Pancreas (tissue), 10 donors: ENCODE measurements around the gene DDX54. TPM values are rescaled to one million over a fixed set of nuclear protein-coding genes. Genes with fewer than 3 reads are reported as not detected.

ENCODE experiments used
- ATAC-seq, 4 donors: fragments of 200-7000 bp; cut with Tn5 transposase; one replicate each; pipeline versions ENCODE4 v1.8.0 to v1.9.1; 2020; ENCODE audit warnings: mild to moderate bottlenecking in 4 of 4, moderate library complexity in 4 of 4
- DNase-seq, 6 donors: peaks; one replicate each; pipeline ENCODE4 v3.0.0-alpha.2; 2020
- FAIRE-seq: peaks from 2 replicates; lab custom pipeline; 2012; peaks lifted over from hg19 to GRCh38; lab: Jason Lieb, UNC
- H3K27ac ChIP-seq, 4 donors: fragments of 200-600 bp; sonication (generic); 1 replicate in 3 of 4; 2 replicates in 1 of 4; pipeline versions ENCODE4 v1.5.0 to v1.8.0; 2020
- H3K27me3 ChIP-seq, 4 donors: fragments of 200-600 bp; one replicate each; pipeline ENCODE4 v1.8.0; 2021
- H3K36me3 ChIP-seq, 3 donors: fragments of 200-600 bp; sonication (generic) in 1 of 3; one replicate each; pipeline versions ENCODE4 v1.5.0 to v1.8.0; 2020 to 2021
- H3K4me1 ChIP-seq, 3 donors: fragments of 200-600 bp; one replicate each; pipeline ENCODE4 v1.8.0; 2021
- H3K4me3 ChIP-seq, 4 donors: fragments of 200-600 bp; sonication (generic) in 2 of 4; one replicate each; pipeline versions ENCODE4 v1.5.0 to v1.8.0; 2020 to 2021
- H3K9me3 ChIP-seq, 4 donors: fragments of 200-600 bp; one replicate each; pipeline ENCODE4 v1.8.0; 2021
- WGBS, 2 donors: extraction: QIAGEN DNeasy Blood & Tissue Kit; methylation state at CpG; one replicate each; pipeline ENCODE4 v1.1.7; 2013; 5-methylcytosine and 5-hydroxymethylcytosine counted together
- intact Hi-C, 3 donors: fragments of 100-400 bp; cut with DNase I; formaldehyde crosslinking; loops; one replicate each; pipeline versions ENCODE4 v1.11.1 to v1.14.2; 2022
- polyA plus RNA-seq, 2 donors: library from polyadenylated mRNA; stranded (reverse); fragments of 200-250 nt; gene quantifications; one replicate each; pipeline ENCODE4 v1.2.3, GENCODE V29; 2013
- total RNA-seq, 6 donors: library from RNA; stranded (reverse); fragmentation: NEBNext Ultra II Directional in 4 of 6; extraction: Animal tissue kit (Norgen Biotek cat#: 25700) in 4 of 6; gene quantifications; one replicate each; pipeline versions ENCODE4 v1.2.1 to v1.2.4, GENCODE V29; 2021 to 2023
- TF ChIP-seq, protein P1 (sequence below), 4 donors: fragments of 200-600 bp; sonication (generic) in 3 of 4; IDR thresholded peaks; one replicate each; pipeline versions ENCODE4 v1.5.0 to v1.8.0; 2021; ENCODE audit warnings: antibody characterized with exemption in 4 of 4
- donor health status: healthy with polysubstance abuse.
- donor health status: DM: no; HTN: no; CAD: no; lungs with moderate emphysema.
- donor health status: DM: no; HTN: no; CAD: no.
- donor health status: control.
- donor health status: control.
- donor health status: Bipolar disorder and iron deficiency.
- donor health status: DM: yes; HTN: yes; CAD: no.
- donor health status: DM: no; HTN: no; CAD: no.
- donor health status: DM: no; HTN: no; CAD: no.
- donor health status: DM: yes; HTN: yes; CAD: no.

DDX54 gene
- total and polyA plus RNA-seq, 8 donors = 30.0 to 71.4 (median 54.6) TPM

DNA sequence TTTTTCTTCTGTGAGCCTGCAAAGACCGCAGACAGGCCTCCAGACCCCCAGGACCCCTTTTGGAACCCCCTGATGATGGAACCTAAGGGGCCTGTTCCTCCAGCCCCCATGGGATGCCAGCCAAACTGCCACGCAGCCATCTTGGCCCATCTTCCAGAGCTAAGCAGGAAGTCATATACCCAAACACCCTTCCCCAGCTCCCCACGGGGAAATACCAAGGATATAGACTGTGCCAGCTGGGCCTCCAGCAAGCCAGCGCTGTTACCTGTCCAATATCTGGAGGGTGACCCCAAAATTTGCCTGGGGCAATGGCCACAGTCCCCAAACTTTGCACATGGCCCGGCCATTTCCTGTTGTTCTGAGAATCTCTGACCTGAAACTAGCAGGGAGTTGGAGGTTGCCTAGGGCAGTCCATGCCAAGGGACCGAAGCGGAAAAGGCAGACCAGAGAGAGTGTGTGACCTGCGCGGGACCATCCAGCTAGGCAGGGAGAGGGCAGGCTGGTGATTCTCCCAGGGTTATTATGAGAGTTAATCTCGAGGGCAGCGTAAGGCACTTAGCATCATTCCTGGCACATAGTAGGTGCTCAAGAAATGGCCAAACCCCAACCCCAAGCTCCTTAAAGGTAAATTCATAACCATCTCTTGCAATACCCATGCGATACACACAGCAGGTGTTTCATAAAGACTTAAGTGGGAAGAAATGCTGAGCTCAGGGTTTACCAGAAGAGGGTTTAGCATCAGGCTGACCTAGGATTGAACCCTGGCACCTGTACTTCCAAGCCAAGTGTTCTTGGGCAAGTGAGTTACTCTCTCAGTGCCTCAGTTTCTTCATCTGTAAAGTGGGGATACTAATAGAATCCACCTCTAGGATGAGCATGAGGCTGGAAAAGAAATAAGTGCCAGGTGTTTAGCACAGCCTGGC lies 47.2 kb downstream of the DDX54 start:
- Histone ChIP-seq H3K4me3 (no peak overlapping the region), H3K36me3 (no peaks in the 10 kb centered on the region), H3K27ac (no peak overlapping the region), H3K4me1 (no peaks in the 10 kb centered on the region), H3K9me3 (no peaks in the 10 kb centered on the region), H3K27me3 (no peaks in the 10 kb centered on the region)
- ATAC-seq = no peak
- intact Hi-C loops = no loop called here
- TF ChIP-seq, protein P1, sequence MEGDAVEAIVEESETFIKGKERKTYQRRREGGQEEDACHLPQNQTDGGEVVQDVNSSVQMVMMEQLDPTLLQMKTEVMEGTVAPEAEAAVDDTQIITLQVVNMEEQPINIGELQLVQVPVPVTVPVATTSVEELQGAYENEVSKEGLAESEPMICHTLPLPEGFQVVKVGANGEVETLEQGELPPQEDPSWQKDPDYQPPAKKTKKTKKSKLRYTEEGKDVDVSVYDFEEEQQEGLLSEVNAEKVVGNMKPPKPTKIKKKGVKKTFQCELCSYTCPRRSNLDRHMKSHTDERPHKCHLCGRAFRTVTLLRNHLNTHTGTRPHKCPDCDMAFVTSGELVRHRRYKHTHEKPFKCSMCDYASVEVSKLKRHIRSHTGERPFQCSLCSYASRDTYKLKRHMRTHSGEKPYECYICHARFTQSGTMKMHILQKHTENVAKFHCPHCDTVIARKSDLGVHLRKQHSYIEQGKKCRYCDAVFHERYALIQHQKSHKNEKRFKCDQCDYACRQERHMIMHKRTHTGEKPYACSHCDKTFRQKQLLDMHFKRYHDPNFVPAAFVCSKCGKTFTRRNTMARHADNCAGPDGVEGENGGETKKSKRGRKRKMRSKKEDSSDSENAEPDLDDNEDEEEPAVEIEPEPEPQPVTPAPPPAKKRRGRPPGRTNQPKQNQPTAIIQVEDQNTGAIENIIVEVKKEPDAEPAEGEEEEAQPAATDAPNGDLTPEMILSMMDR (IDR thresholded peaks at IDR 0.05) = no peak
- WGBS, 2 donors = 79 to 84% methylated on average over 12 of the region's 12 CpGs
- DNase-seq = peak in 1 of 6 donors; percentile 27
- no peak for FAIRE-seq

DNA sequence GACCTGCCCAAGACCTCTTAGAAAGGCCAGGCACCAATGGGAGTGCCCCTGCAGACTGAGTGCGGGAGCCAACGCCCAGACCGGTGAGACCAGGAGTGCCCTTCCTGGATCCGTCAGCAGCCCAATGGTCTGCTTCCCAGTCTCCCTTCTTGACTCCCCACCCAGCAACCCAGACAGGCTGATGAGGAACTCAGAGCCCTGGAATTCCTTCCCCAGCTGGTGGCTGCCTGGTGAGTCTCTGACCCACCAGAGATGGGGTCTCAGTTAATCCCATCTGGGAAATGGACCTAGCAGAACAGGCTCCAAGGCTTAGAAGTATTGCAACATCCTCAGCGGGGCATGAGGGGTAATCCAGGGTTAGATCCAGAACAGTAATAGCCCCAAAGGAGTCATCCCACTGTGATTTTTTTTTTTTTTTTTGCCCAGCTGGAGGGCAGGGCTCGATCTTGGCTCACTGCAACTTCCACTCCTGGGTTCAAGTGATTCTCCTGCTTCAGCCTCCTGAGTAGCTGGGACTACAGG lies 48.2 kb downstream of the DDX54 start:
- peak in 1 of 4 donors; percentile 26 for ATAC-seq
- Histone ChIP-seq H3K27me3 (no peaks in the 10 kb centered on the region), H3K4me1 (no peaks in the 10 kb centered on the region), H3K9me3 (no peaks in the 10 kb centered on the region), H3K27ac (no peak overlapping the region), H3K36me3 (no peaks in the 10 kb centered on the region), H3K4me3 (no peak overlapping the region)
- FAIRE-seq = no peak
- DNase-seq = no peak
- TF ChIP-seq, protein P1 (IDR thresholded peaks at IDR 0.05) = no peak
- WGBS, 2 donors = 74 to 87% methylated on average over 6 of the region's 6 CpGs
- intact Hi-C loops = no loop called here

DNA sequence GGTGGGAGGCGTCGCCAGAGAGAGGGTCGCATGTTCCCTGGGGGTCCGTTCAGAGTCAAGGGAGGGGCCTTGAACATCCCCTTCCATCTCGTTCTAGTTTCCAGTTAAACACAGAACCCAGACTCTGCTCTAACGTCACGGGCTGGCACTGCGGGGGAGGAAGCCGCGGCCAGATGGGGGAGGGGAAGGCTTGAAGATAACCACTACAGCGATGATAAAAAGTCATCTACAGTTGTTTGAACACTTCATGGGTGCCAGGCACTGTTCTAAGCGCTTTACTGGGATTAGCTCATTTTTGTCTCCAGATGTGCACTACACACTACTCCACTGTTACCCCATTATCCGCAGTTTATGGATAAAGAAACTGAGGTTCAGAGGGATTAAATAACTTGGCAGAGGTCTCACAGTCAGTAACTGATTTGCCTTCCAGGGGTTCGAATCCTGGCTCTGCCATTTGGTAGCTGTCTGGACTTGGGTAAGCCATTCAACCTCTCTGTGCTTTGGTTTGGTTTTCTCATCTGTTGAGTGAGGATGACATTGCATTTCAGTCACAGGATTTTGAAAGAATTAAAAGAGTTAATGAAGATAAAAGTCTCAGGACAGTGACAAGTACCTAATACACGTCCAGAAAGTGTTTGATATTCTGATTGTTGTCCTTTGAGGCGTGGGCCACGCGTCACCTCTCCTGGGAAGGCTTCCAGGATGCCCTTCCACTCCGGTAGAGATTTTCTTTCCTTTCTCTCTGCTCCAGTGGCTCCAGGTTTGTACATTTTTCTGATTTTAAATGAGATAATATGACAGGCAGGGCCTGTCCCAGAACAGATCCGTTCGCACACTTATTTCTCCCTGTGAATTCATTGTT lies 48.9 kb downstream of the DDX54 start:
- Histone ChIP-seq H3K9me3 (no peaks in the 10 kb centered on the region), H3K27me3 (no peaks in the 10 kb centered on the region), H3K4me1 (no peaks in the 10 kb centered on the region), H3K36me3 (no peaks in the 10 kb centered on the region), H3K4me3 (peak overlapping the region in 2 of 4 donors; percentile 36 to 39), H3K27ac (peak overlapping the region in 2 of 4 donors; percentile 33 to 51)
- 27 to 29% methylated on average over 21 of the region's 21 CpGs for WGBS, 2 donors
- intact Hi-C loops = no loop called here
- TF ChIP-seq, protein P1 (IDR thresholded peaks at IDR 0.05) = no peak
- peak in 3 of 4 donors; percentile 41 to 69 (median 63) for ATAC-seq
- FAIRE-seq = no peak
- no peak for DNase-seq

DNA sequence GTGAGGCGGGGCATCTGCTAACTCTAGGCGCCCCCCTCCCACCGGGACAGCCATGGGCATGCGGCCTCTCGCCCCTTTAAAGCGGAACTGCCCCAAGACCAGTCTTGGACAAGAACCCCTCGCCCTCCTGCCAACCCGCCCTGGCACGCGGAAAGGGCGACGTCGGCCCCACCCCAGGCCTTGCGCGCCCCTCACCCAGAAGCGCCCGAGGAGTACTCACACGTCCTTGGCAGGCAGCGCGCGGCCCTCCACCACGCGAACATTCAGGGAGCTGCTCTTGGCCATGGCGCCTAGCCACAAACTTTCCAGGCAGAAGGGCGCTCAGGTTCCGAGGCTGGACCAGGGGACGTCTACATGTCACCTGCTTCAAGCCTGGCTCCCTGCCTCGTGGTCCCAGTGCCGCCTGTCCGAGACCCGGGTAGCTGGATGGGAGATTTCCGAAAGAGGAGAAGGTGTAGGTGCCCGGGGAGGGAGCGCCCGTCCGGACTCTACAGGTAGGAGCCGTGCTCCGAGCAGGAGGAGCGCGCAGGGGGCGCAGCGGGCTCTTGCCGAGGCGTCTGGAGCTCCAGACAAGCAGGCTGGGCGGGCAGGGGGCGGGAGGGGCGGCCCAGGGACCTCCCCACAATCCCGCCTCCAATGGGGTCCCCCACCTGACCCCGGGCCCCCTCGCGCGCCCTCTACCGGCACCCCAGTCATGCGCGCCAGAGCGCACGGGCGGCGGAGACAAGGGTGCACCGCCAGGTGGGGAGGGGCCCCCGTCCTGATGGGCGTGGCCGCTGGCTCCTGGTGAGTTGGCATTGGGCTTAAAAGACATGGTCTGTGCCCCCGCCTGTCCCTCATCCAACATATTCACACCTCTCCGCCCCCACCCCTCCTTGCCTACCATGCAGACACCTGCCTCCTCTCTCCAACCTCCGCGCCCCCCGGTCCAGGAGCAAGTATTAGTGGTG lies 49.8 kb downstream of the DDX54 start, which contains the start of gene RASAL1:
Gene RASAL1, minus strand, starts transcription at position 584 of the 950 bp plus-strand sequence. Its CDS starts 299 bp downstream, at position 285.
- H3K27ac ChIP-seq = peak within 1 kb of the TSS in 2 of 4 donors; percentile 33 to 51
- H3K36me3 ChIP-seq = no peaks in the 10 kb centered on the region
- no peaks in the 10 kb centered on the region for H3K27me3 ChIP-seq
- intact Hi-C loops = no loop called here
- TF ChIP-seq, protein P1 (IDR thresholded peaks at IDR 0.05) = peak; percentile 32 to 52 (median 38)
- H3K4me3 ChIP-seq = peak within 1 kb of the TSS in 2 of 4 donors; percentile 36 to 39
- H3K4me1 ChIP-seq = no peaks in the 10 kb centered on the region
- FAIRE-seq (no peak), ATAC-seq (peak; percentile 82 to 94 (median 87)), DNase-seq (peak; percentile 35 to 86 (median 73))
- 3 to 4% methylated on average over 44 to 68 of the region's 68 CpGs for WGBS, 2 donors
- no peaks in the 10 kb centered on the region for H3K9me3 ChIP-seq
